K562 (cell line): Measurements from ENCODE around the gene HOXB5. TPM values are rescaled to one million over a fixed set of nuclear protein-coding genes. Genes with fewer than 3 reads are reported as not detected.
A peak's percentile ranks its signal among the peaks of the same experiment; 100 is the strongest.

ENCODE experiments used
- ATAC-seq: fragments of 200-7000 bp; cut with Tn5 transposase; 3 replicates; pipeline ENCODE4 v1.9.1; 2020; ENCODE audit warnings: moderate library complexity
- BruUV-seq: library from RNA; stranded (reverse); fragments of 400-500 nt; replicated peaks from 2 replicates; lab custom pipeline; 2021; lab: Mats Ljungman, UMichigan
- CTCF ChIA-PET: fragments of 300-600 bp; formaldehyde crosslinking; extraction: SDS; loops from one replicate; lab custom pipeline; 2021; ENCODE audit warnings: low intra/inter-chr PET ratio; lab: Yijun Ruan, JAX
- POLR2A ChIA-PET: fragments of 300-600, 350-650 bp; sonication (Branson Sonifier 250); formaldehyde crosslinking; extraction: SDS; loops from one replicate; lab custom pipeline; 2021; ENCODE audit warnings: antibody characterized with exemption, inconsistent platforms; lab: Yijun Ruan, JAX
- DNase-seq, 4 experiments: peaks; one replicate each; pipeline versions ENCODE4 v3.0.0 to v3.0.0-alpha.2; 2011 to 2018; ENCODE audit warnings: low spot score in 3 of 4, mixed read lengths in 3 of 4; ENCODE audit errors: extremely low read depth in 1 of 4
- FAIRE-seq: peaks from 2 replicates; lab custom pipeline; 2011; peaks lifted over from hg19 to GRCh38; lab: Jason Lieb, UNC
- H2AFZ ChIP-seq: 2 replicates; pipeline ENCODE4 v1.6.0; 2011; ENCODE audit warnings: low read depth, low read length, control low read depth, inconsistent platforms
- H3K27ac ChIP-seq: fragments of 200-600 bp; 3 replicates; pipeline ENCODE4 v1.8.0; 2011; ENCODE audit warnings: low read depth, mild to moderate bottlenecking, control low read depth, inconsistent platforms, low read length, moderate library complexity, mixed read lengths; ENCODE audit errors: extremely low read depth
- H3K27me3 ChIP-seq, 2 experiments: fragments of 300-600 bp in 1 of 2; 2 replicates in 1 of 2; 3 replicates in 1 of 2; pipeline versions ENCODE4 v1.6.0 to v1.8.0; 2011; ENCODE audit warnings: inconsistent platforms in 2 of 2, low read length in 2 of 2, mild to moderate bottlenecking in 1 of 2, mixed read lengths in 1 of 2, moderate library complexity in 1 of 2; ENCODE audit not compliant: control insufficient read depth in 2 of 2, insufficient read depth in 2 of 2
- H3K36me3 ChIP-seq: fragments of 300-600 bp; 3 replicates; pipeline ENCODE4 v1.8.0; 2011; ENCODE audit warnings: mild to moderate bottlenecking, low read length, inconsistent platforms; ENCODE audit not compliant: control insufficient read depth, insufficient read depth
- H3K4me1 ChIP-seq, 2 experiments: fragments of 200-600 bp in 1 of 2; replicated peaks in 1 of 2; 2 replicates in 1 of 2; 3 replicates in 1 of 2; pipeline versions ENCODE4 v1.5.1 to v1.8.0; 2011; ENCODE audit warnings: inconsistent platforms in 2 of 2, low read length in 2 of 2, mild to moderate bottlenecking in 1 of 2, mixed read lengths in 1 of 2, moderate library complexity in 1 of 2; ENCODE audit not compliant: control insufficient read depth in 2 of 2, insufficient read depth in 2 of 2
- H3K4me2 ChIP-seq: 2 replicates; pipeline ENCODE4 v1.6.1; 2011; ENCODE audit warnings: low read length, control low read depth, inconsistent platforms, mixed read lengths; ENCODE audit not compliant: insufficient read depth
- H3K4me3 ChIP-seq: fragments of 200-600 bp; sonication (generic), shearing (Covaris generic); 2 replicates; pipeline ENCODE4 v1.5.1; 2016; ENCODE audit warnings: control low read depth, inconsistent platforms
- H3K79me2 ChIP-seq: fragments of 200-600 bp; 3 replicates; pipeline ENCODE4 v1.8.0; 2011; ENCODE audit warnings: low read length, inconsistent platforms; ENCODE audit not compliant: control insufficient read depth, insufficient read depth
- H3K9ac ChIP-seq, 2 experiments: 2 replicates each; pipeline versions ENCODE4 v1.6.0 to v1.6.1; 2011; ENCODE audit warnings: low read depth in 2 of 2, low read length in 2 of 2, control low read depth in 1 of 2, inconsistent platforms in 1 of 2, mild to moderate bottlenecking in 1 of 2, mixed read lengths in 1 of 2; ENCODE audit not compliant: insufficient read depth in 1 of 2
- H3K9me1 ChIP-seq: one replicate; pipeline ENCODE4 v1.6.0; 2011; ENCODE audit warnings: inconsistent platforms, mild to moderate bottlenecking, low read length, moderate library complexity; ENCODE audit not compliant: control insufficient read depth, insufficient read depth
- H3K9me3 ChIP-seq: replicated peaks from 2 replicates; pipeline ENCODE4 v1.5.1; 2011; ENCODE audit warnings: low read depth, low read length, inconsistent platforms; ENCODE audit not compliant: control insufficient read depth, insufficient read depth
- H4K20me1 ChIP-seq: replicated peaks from 2 replicates; pipeline ENCODE4 v1.6.1; 2011; ENCODE audit warnings: low read length, inconsistent platforms, mixed read lengths; ENCODE audit not compliant: control insufficient read depth, insufficient read depth
- CBFA2T3 ChIP-seq: fragments of 450-650 bp; IDR thresholded peaks from 2 replicates; pipeline ENCODE4 v1.6.1; 2017
- CXXC5 ChIP-seq: fragments of 250-450 bp; sonication (Bioruptor Pico); IDR thresholded peaks from 2 replicates; pipeline ENCODE4 v1.8.0; 2022; ENCODE audit warnings: inconsistent platforms, mild to moderate bottlenecking, moderate library complexity
- DPF2 ChIP-seq: fragments of 450-650 bp; IDR thresholded peaks from 2 replicates; pipeline ENCODE4 v1.6.1; 2016
- NR2C2 ChIP-seq, 2 experiments: fragments of 200-800 bp in 1 of 2; sonication (Bioruptor generic) in 1 of 2; sonication (generic) in 1 of 2; formaldehyde crosslinking in 1 of 2; IDR thresholded peaks; 2 replicates each; pipeline versions ENCODE4 v1.6.1 to v1.8.0; 2016 to 2022; ENCODE audit warnings: mild to moderate bottlenecking in 1 of 2, missing compliant biosample characterization in 1 of 2, missing genetic modification characterization in 1 of 2, missing genetic modification reagents in 1 of 2
- SIN3A ChIP-seq, 2 experiments: fragments of 150-350 bp in 1 of 2; IDR thresholded peaks; 2 replicates each; pipeline ENCODE4 v1.6.1; 2011 to 2016; ENCODE audit warnings: borderline replicate concordance in 2 of 2, low read depth in 2 of 2, low read length in 2 of 2, mild to moderate bottlenecking in 2 of 2, moderate library complexity in 2 of 2; ENCODE audit not compliant: control insufficient read depth in 1 of 2
- ZFX ChIP-seq: sonication (generic); formaldehyde crosslinking; IDR thresholded peaks from 2 replicates; pipeline ENCODE4 v1.8.0; 2022; ENCODE audit warnings: mild to moderate bottlenecking, missing genetic modification reagents, moderate library complexity
- ZNF592 ChIP-seq: fragments of 450-650 bp; IDR thresholded peaks from 2 replicates; pipeline ENCODE4 v1.6.1; 2017; ENCODE audit warnings: antibody characterized with exemption, mild to moderate bottlenecking
- WGBS: fragments of 100-300 bp; shearing (Covaris generic); methylation state at CpG from one replicate; pipeline ENCODE4 v1.1.6; 2016; ENCODE audit warnings: low coverage, mixed read lengths; ENCODE audit not compliant: insufficient coverage; ENCODE audit errors: missing lambda C conversion rate; 5-methylcytosine and 5-hydroxymethylcytosine counted together
- in situ Hi-C: fragments of 300-500 bp; cut with MboI; formaldehyde crosslinking; loops from 4 replicates; pipeline ENCODE4 v1.15.0; 2018; ENCODE audit warnings: inconsistent platforms, mixed read lengths
- intact Hi-C: fragments of 100-400 bp; cut with micrococcal nuclease; formaldehyde crosslinking; loops from 2 replicates; pipeline ENCODE4 v1.14.2; 2022
- polyA plus RNA-seq, 8 experiments: library from polyadenylated mRNA; depleted of rRNA in 4 of 8; stranded (reverse) in 5 of 8; unstranded in 3 of 8; fragments of >200 nt; fragmentation: Nextera tagmentation in 2 of 8; fragmentation: Illumina TruSeq in 1 of 8; extraction: Ambion mirVana in 2 of 8; extraction: Trizol in 1 of 8; gene quantifications; 2 replicates each; pipeline versions ENCODE4 v1.2.1 to v1.2.3, GENCODE V29; 2011 to 2014; ENCODE audit warnings: inconsistent platforms in 1 of 8, missing spikeins in 1 of 8
- total RNA-seq, 7 experiments: library from RNA; depleted of rRNA in 6 of 7; stranded (reverse); fragments of >200 nt in 6 of 7; fragmentation: Illumina TruSeq in 2 of 7; extraction: Trizol in 2 of 7; gene quantifications; 2 replicates each; pipeline versions ENCODE4 v1.2.1 to v1.2.3, GENCODE V29; 2011 to 2021; ENCODE audit warnings: low replicate concordance in 1 of 7

Gene HOXB5
- total and polyA plus RNA-seq, 9 of the 15 experiments (the other 6 are each of a cell fraction or from before 2014, with no cell fraction given), result 0.24 to 2.7 (median 0.65) TPM

DNA sequence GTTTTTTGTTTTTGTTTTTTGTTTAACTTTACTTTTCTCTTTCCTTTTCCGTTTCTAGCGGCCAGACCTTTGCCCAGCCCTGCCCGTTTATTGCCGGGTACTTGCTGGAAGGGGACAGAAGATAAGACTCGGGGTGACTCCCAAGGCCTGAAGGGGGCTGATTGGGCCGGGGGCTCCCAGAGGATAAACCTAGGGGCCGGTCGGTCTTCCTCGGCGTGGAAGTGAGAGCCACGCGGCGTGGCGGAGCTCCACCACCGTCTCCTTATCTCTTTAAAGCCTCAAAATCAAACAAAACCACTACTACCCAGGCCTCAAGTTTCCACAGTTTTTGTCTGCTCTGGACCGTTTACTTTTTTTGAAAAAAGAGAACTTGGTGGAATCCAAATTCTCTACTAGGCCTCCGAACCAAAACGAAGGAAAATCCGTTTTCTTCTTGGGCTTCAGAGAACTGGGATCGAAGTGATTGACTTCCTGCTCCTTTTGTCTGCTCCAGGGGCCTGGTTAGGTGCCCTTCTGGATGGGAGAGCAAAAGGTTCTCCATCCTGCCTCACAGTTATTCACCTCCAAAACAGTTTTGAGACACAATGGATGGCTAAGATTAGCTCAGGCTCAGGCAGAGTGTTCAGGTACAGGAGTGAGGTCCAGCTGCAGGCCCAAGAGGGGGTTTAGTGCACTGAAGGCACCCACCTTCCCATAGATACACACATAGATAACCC lies 41.1 kb upstream of the HOXB5 start:
- ATAC-seq (no peak), DNase-seq (no peak), FAIRE-seq (no peak)
- Histone ChIP-seq H4K20me1 (no peaks in the 10 kb centered on the region), H3K9me3 (no peaks in the 10 kb centered on the region), H3K27me3 (no peaks in the 10 kb centered on the region), H2AFZ (peak overlapping the region; percentile 61), H3K9ac (peak overlapping the region; percentile 20 to 38), H3K4me1 (peaks cover 52 to 61% of the 10 kb centered on the region in 2 experiments), H3K4me3 (no peak overlapping the region), H3K36me3 (peaks cover 10% of the 10 kb centered on the region; the same call in 1 of the 3 replicates), H3K4me2 (no peak overlapping the region; the same call in 1 of the 2 replicates), H3K9me1 (peaks cover 4% of the 10 kb centered on the region), H3K79me2 (peaks cover 27% of the 10 kb centered on the region), H3K27ac (peak overlapping the region; percentile 63; the same call in 2 of the 3 replicates)
- BruUV-seq, result no TSS peak
- ChIA-PET CTCF (interaction anchor here (0.7 kb wide), 1 partner anchor 16 kb away, joined by 3 read pairs; no protein-coding TSS in a partner anchor), POLR2A (interaction anchor here (0.6 to 3.8 kb wide), 3 partner anchors 9 to 157 kb away, joined by 3 to 43 read pairs (median 5); partner anchors contain the start of gene HOXB9)
- WGBS, result 39% methylated on average over 20 of the region's 20 CpGs
- intact Hi-C loops, result no loop called here
- in situ Hi-C loops, result no loop called here
- TF ChIP-seq ZNF592 (peak; percentile 80), CXXC5 (CRISPR knock-in tag) (peak; percentile 49; the same call in 1 of the 2 replicates), SIN3A (IDR thresholded peaks at IDR 0.05; ENCODE audit: borderline replicate concordance in 2 of 2, control insufficient read depth in 1 of 2, low read depth in 2 of 2, low read length in 2 of 2) (no peak), DPF2 (0 out of 2 replicates have a peak, but pooled peaks have one; percentile 8), NR2C2 (CRISPR knock-in tag; IDR thresholded peaks at IDR 0.05) (no peak), NR2C2 (tag; IDR thresholded peaks at IDR 0.05) (peak; percentile 36; the same call in 1 of the 2 replicates), CBFA2T3 (peak; percentile 37), ZFX (CRISPR knock-in tag) (peak; percentile 59)
